Colonic mucosa (tissue), 4 donors: ENCODE measurements around the gene CYSTM1. TPM values are rescaled to one million over a fixed set of nuclear protein-coding genes. Genes with fewer than 3 reads are reported as not detected.

Experiments used
- DNase-seq: peaks from one replicate; pipeline ENCODE4 v3.0.0-alpha.2; 2020
- H3K27ac ChIP-seq: fragments of 200-600 bp; one replicate; pipeline ENCODE4 v1.8.0; 2021
- H3K27me3 ChIP-seq: fragments of 200-600 bp; one replicate; pipeline ENCODE4 v1.8.0; 2021
- H3K36me3 ChIP-seq: fragments of 200-600 bp; one replicate; pipeline ENCODE4 v1.8.0; 2021
- H3K4me1 ChIP-seq: fragments of 200-600 bp; one replicate; pipeline ENCODE4 v1.8.0; 2021; ENCODE audit warnings: mild to moderate bottlenecking
- H3K4me3 ChIP-seq: fragments of 200-600 bp; one replicate; pipeline ENCODE4 v1.8.0; 2021
- H3K9ac ChIP-seq, 2 donors: one replicate each; pipeline ENCODE4 v1.7.0; 2013; ENCODE audit warnings: control low read depth in 2 of 2, low read depth in 2 of 2, low read length in 2 of 2
- H3K9me3 ChIP-seq: fragments of 200-600 bp; one replicate; pipeline ENCODE4 v1.8.0; 2021
- CTCF ChIP-seq: fragments of 200-600 bp; IDR thresholded peaks from one replicate; pipeline ENCODE4 v1.8.0; 2022; ENCODE audit warnings: antibody characterized with exemption, mild to moderate bottlenecking
- intact Hi-C: fragments of 100-400 bp; cut with DNase I; formaldehyde crosslinking; loops from one replicate; pipeline ENCODE4 v1.14.1; 2022
- total RNA-seq, 2 donors: library from RNA; stranded (reverse); fragmentation: NEBNext Ultra II Directional in 1 of 2; extraction: Animal tissue kit (Norgen Biotek cat#: 25700) in 1 of 2; gene quantifications; one replicate each; pipeline ENCODE4 v1.2.1, GENCODE V29; 2021
- donor health status: healthy.
- donor health status: DM: no; HTN: no; CAD: no.
- donor health status: DM: no; HTN: no; CAD: no.

The CYSTM1 gene
- total RNA-seq, 2 donors from 2014 or later = 205 TPM

GRCh38 chr5:140131967-140132409 lies 43.0 kb upstream of the CYSTM1 start:
- no peaks in the 10 kb centered on the region for H3K9me3 ChIP-seq
- no peak for DNase-seq
- no peaks in the 10 kb centered on the region for H3K36me3 ChIP-seq
- TF ChIP-seq CTCF = no peak
- H3K4me1 ChIP-seq = no peaks in the 10 kb centered on the region
- intact Hi-C loops = no loop called here
- H3K27ac ChIP-seq = no peak overlapping the region
- H3K27me3 ChIP-seq = no peaks in the 10 kb centered on the region
- no peak overlapping the region for H3K4me3 ChIP-seq
- H3K9ac ChIP-seq = no peak overlapping the region

GRCh38 chr5:140133514-140134167 lies 41.3 kb upstream of the CYSTM1 start:
- no peak overlapping the region for H3K4me3 ChIP-seq

GRCh38 chr5:140134277-140134935 lies 40.6 kb upstream of the CYSTM1 start:
- DNase-seq = no peak
- Histone ChIP-seq H3K36me3 (no peaks in the 10 kb centered on the region), H3K4me3 (no peak overlapping the region), H3K27ac (no peak overlapping the region), H3K4me1 (no peaks in the 10 kb centered on the region), H3K9me3 (no peaks in the 10 kb centered on the region), H3K27me3 (no peaks in the 10 kb centered on the region), H3K9ac (no peak overlapping the region)
- no peak for TF ChIP-seq CTCF
- intact Hi-C loops = no loop called here

More at GRCh38 chr5:140133514-140134167, 41.3 kb upstream of the CYSTM1 start:
- intact Hi-C loops = no loop called here
- H3K27me3 ChIP-seq = no peaks in the 10 kb centered on the region
- H3K9ac ChIP-seq = no peak overlapping the region
- H3K36me3 ChIP-seq = no peaks in the 10 kb centered on the region
- H3K9me3 ChIP-seq = no peaks in the 10 kb centered on the region
- H3K27ac ChIP-seq = no peak overlapping the region
- H3K4me1 ChIP-seq = no peaks in the 10 kb centered on the region
- no peak for DNase-seq
- no peak for TF ChIP-seq CTCF

DNA sequence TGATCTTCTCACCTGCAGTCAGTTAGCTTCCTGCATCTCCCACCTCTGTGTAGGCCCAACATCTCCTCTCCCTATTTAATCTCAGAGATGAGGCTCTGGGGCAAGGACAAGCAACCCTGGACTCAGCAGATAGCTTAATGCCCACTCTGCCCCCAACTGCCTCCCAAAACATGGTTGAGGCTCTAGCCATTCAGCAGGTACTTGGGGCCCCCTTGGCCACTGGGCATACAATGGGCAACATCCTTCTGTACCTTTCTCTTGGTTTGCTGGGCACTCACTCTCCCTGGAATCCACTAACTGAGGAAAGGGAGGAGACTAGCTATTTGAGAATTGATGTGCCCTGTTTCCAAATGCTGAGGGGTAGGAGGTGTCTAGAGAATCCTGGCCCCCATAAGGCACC lies 39.9 kb upstream of the CYSTM1 start:
- no peaks in the 10 kb centered on the region for H3K4me1 ChIP-seq
- H3K4me3 ChIP-seq = no peak overlapping the region
- intact Hi-C loops = no loop called here
- no peak overlapping the region for H3K27ac ChIP-seq
- TF ChIP-seq CTCF = no peak
- DNase-seq = no peak
- no peak overlapping the region for H3K9ac ChIP-seq
- H3K36me3 ChIP-seq = no peaks in the 10 kb centered on the region
- no peaks in the 10 kb centered on the region for H3K27me3 ChIP-seq
- H3K9me3 ChIP-seq = no peaks in the 10 kb centered on the region

DNA sequence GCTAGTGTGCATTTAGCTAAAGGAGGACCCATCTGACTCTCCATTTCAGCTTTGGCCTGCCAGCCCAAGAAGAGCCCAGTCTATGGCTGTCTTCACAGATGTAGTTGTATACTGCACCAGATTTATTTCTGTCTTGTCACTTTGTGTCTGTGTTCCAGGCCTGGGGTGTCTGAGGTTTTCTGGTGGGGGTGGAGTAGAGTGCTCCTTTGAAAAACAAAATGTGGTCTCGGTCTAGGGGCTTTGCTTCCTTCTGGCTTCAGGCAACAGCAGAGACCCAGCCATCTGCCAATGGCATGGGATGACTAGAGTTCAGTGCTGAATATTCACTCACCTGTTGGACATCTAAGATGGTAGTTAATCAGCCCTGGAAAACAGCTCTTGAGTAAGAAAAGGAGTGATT lies 38.4 kb upstream of the CYSTM1 start:
- Histone ChIP-seq H3K9me3 (no peaks in the 10 kb centered on the region), H3K36me3 (no peaks in the 10 kb centered on the region), H3K9ac (no peak overlapping the region), H3K4me3 (no peak overlapping the region), H3K27me3 (no peaks in the 10 kb centered on the region), H3K27ac (no peak overlapping the region), H3K4me1 (no peaks in the 10 kb centered on the region)
- intact Hi-C loops = no loop called here
- no peak for DNase-seq
- TF ChIP-seq CTCF = no peak
